ENCODE results near the gene TM4SF4.

The TM4SF4 gene

DNA sequence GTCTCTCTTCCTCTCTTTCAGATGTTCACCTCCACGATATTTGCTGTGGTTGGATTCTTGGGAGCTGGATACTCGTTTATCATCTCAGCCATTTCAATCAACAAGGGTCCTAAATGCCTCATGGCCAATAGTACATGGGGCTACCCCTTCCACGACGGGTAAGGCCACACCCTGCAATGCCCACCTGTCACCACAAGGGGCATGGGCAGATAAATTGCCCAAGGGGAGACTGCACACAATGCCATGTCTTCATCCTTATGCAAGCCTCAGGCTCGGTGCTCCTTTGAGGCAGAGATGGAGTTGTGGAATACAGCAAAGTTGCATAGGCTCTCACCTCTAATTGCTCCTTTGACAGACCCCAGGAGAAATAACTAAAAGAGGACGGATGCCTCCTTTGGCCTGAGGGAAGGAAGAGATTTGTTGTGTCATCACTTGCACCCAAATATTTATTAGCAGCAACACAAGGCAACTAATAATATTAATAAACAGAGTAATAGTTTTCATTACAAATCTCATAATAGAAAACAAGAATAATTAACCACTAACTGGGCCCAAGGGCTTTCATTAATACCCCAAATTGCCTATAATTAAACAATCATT lies 13.2 kb downstream of the TM4SF4 start:
- no peak for DNase-seq

DNA sequence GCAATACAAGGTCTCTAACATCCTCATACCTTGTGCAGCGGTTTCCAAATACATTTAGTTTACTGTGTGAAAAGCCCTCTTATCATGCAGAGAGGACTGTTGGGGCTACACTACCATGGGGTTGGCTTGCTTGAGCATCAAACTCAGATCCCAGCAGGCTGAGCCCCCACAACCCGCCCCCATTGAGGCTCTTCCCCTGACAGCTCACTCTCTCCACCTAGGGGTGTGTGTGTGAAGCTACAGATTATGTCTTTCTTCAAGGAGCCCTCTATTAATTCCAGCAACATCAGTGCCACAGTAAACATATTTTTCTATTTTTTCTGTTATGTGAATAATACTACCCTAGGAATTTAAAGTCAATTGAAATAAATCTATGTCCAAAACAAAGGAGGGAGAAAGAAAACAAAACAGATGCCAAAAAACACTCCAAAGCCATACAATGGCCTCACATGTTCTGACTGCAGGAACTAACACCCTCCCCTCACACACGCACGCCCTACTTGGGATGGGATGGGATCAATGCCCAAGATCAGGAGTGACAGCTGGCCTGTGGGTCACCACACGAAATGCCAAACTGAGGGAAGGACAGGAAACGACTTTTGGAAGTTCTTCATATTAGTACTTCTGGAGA lies 14.7 kb downstream of the TM4SF4 start:
- DNase-seq: no peak

DNA sequence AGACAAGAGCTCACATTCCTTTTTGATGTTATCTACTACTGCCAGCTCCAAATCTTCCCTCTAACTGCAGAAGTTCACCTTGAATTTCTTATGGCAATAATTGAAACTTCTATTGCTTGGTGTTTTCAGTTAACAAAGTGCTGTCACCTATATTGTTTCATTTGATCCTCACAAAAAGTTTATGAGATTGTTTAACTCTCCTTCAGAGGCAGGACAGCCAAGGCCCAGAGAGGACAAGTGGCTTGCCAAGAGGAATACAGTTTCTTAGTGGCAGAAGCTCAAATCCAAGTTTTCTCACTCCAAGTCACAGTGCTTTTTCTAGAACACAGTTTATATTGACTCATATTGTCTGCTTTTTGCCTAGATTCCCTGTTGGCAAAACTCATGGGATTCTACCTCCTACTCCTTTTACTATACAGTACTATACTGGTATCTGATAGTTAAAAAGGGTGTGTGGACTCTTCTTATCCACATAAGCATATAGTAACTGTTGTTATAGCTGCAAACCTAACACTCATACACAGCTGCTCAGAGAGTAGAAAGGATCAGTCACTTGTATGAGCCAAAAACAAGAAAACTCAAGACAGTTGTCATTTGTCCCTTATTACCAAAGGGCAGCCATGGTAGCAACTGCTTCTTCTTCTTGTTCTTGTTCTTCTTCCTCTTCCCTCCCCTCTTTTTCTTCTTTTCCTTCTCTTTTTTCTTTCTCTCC lies 15.9 kb downstream of the TM4SF4 start:
- no peak for DNase-seq

DNA sequence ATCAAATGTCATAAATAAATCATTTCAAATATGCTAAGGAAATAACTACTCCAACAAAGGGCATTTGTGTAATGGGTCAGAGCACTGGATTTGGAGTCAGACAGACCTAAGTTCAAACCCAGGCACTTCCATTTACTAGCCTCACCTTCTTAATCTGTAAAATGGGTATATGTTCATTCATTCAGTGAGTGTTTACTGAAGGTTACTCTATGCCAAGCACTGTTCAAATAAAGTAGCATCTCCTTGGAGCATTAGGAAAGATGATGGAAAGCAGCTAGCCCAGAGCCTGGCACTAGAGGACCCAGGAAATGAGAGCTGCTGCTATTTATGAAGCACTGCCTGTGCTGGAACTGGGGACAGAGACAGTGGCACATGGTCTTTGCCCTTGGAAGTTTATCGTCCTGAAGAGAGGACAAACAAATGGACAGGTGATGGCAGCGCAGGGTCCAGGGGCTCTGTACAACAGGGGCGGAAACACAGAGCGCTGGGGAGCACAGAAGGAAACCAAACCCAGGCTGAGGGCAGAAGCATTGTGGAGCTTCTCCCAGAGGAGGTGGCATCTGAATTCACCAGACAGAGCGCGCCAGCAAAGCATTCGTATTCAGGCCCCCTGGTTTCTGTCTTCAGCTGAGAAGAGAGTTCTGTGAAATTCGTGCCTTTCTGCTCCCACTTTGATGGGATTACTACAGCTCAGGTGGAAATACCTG lies 19.0 kb downstream of the TM4SF4 start:
- no peak for DNase-seq

DNA sequence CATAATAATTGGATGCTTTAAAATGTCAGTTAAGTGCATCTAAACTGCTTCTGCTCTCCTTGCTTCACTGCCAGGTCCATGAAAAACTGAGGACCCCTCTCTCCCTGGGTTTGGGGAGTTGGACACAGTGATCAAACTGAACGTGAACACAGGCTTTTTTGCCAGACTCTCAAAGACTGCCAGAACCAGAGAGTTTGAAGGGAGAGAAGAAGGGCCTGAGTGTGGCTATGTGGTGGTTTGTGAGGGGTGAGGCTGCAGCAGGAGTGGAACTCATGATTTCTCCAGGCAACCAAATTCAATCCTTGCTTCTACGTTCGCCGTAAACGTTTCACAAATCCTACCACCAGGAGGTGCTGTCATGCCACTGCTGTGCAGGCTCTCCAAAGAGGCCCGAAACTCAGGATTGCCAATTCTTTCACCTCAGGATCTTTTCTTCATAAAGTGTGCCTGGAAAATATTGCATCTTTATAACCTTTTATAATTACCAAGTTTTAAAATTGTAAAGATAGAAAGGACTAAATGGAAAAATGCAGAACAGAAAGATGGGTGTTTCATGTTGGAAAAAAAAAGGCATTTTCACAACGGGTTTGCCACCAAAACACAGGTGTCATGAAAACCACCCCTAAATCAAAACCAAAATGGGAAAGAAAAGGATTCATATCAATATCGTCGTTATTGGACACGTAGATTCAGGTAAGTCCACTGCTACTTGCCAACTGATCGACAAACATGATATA lies 19.7 kb downstream of the TM4SF4 start:
- DNase-seq: peak; percentile 67

DNA sequence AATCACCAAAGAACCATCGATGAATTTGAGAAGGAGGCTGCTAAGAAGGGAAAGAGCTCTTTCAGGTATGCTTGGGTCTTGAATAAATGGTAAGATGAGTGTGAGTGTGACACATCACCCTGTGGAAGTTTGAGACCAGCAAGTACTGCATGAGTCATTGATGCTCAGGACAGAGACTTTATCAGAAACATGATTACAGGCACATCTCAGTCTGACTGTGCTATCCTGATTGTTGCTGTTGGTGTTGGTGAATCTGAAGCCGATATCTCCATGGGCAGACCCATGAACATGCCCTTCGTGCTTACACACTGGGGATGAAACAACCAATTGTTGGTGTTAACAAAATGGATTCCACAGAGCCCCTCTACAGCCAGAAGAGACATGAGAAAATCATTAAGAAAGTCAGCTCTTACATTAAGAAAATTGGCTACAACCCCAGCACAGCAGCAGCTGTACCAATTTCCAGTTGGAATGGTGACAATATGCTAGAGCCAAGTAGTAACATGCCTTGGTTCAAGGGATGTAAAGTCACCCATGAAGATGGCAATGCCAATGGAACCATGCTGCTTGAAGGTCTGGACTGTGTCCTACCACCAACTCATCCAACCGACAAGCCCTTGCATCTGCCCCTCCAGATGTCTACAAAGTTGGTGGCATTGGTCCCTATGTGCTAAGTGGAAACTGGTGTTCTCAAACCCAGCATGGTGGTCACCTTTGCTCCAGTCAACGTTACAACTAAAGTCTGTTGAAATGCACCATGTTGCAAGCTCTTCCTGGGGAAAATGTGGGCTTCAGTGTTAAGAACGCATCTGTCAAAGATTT lies 20.5 kb downstream of the TM4SF4 start:
- no peak for DNase-seq

DNA sequence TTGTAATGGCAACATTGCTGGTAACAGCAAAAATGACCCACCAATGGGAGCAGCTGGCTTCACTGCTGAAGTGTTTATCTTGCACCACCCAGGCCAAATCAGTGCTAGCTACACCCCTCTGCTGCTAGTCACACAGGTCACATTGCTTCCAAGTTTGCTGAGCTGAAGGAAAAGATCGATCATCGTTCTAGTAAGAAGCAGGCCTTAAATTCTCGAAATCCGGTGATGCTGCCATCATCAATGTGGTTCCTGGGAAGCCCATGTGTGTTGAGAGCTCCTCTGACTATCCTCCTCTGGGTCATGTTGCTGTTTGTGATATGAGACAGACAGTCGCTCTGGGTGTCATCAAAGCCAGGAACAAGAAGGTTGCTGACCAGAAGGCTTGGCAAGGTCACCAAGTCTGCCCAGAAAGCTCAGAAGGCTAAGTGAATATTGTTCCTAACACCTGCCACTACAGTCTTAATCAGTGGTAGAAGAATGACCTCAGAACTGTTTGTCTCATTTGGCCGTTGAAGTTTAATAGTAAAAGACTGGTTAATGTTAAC lies 21.2 kb downstream of the TM4SF4 start:
- no peak for DNase-seq

DNA sequence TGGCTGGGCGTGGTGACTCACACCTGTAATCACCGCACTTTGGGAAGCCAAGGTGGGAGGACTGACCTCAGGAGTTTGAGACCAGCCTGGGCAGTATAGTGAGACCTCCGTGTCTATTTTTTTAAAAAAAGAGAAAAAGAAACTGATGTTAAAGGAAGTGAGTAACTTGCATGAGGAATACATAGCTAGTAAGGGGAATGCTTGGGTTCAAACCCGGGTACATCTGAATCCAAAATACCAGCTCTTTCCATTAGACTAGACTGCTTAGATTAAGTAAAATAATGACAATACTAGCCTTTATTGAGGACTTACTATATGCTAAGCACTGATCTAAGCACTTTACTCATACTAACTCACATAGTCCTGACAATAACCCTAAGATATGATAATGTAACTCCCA lies 22.4 kb downstream of the TM4SF4 start:
- DNase-seq: no peak

DNA sequence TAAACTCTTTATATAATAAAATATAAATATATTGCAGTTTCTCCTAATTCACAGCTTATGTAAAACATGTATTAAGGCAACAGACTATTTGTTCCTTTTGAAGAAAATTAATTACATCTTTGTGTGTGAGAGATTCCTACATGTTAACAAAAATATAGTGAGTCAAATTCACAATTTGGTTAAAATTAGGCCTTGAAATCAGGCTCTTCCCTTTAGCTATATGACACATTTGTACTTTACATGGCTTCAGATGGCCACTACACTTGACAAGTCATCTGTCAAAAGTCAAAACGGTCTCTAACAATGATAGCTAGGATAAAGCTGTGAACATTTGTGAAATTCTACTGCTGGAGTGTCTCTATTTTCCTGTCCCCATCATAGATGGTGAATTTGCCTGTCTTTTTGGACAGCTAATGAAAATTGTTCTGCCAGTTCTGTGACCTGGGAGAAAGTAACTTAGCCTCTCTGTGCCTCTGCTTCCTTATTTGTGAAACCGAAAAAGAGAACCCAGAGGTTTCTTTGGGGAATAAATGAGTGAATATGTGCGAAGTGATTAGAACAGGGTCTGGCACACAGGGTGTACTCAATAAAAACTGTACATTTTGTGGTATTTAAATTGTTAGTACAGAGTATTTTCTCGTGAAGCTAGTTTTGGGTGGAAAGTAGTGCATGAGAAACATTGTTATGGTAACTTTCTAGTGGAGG lies 23.6 kb downstream of the TM4SF4 start:
- DNase-seq: no peak

DNA sequence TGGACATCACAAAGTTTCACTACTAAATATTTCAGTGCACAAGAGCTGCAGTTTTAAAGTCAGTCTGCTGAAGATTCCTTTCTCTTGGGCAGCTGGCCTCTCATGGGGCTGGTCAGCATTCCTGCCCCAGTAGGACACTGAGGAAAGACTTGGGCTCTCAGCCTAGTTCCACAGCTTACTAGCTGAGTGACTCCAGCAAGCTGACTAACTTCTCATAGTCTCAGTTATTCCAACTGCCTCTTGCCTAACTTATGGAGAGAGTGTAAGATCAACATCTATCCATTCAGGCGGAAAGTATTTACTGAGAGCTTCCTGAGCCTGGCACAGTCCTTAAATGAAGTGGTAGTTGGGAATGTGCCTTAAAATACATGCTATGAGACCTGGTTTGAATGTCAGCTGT lies 27.0 kb downstream of the TM4SF4 start:
- DNase-seq: no peak

DNA sequence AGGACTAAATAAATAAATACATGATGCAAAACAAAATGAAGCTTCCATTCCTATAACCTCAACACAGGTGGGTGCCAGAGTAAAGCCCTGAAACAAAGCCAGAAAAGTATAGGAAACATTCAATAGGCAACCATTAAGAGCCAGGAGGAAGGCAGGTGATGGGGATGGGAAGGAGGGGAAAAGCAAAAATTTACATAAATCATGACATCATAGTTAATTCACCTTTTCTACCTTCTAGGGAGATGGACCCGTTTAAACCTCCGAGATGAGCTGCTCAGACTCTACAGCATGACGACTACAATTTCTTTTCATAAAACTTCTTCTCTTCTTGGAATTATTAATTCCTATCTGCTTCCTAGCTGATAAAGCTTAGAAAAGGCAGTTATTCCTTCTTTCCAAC lies 27.9 kb downstream of the TM4SF4 start:
- no peak for DNase-seq

DNA sequence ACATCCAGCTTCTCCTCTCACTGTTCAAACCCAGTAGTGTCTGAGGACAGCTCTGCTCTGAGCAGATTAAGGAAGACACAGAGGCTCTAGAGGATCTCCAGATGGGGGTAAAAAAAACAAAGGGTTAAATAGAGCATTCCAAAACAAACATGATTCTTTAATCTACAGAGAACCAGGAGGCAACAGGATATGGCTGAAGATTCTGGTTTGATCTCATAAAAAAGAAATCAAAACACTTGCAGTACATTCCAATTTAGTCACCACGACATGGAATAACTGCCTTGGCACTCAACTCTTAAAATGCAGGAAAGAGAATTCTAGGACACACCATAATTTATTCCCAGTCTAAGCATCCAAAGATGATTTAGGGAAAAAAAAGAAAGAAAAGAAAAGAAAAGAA lies 32.0 kb downstream of the TM4SF4 start:
- DNase-seq: no peak

DNA sequence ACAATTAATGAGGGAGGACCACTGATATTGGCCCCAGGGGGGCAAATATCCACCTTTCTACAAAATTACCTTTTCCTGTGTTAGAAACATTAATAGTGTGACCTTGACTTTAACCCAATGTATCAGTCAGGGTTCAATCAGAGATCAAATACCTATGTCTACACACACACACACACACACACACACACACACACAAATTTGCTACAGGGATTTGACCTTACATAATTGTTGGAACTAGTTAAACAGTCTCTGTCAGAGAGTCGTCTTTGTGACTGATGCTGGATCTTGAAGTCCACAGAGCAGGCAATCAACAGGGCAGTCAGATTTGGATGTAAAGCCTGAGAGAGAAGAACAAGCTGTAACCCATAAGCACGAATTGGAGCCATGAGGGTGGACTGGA lies 32.5 kb downstream of the TM4SF4 start:
- DNase-seq: no peak

DNA sequence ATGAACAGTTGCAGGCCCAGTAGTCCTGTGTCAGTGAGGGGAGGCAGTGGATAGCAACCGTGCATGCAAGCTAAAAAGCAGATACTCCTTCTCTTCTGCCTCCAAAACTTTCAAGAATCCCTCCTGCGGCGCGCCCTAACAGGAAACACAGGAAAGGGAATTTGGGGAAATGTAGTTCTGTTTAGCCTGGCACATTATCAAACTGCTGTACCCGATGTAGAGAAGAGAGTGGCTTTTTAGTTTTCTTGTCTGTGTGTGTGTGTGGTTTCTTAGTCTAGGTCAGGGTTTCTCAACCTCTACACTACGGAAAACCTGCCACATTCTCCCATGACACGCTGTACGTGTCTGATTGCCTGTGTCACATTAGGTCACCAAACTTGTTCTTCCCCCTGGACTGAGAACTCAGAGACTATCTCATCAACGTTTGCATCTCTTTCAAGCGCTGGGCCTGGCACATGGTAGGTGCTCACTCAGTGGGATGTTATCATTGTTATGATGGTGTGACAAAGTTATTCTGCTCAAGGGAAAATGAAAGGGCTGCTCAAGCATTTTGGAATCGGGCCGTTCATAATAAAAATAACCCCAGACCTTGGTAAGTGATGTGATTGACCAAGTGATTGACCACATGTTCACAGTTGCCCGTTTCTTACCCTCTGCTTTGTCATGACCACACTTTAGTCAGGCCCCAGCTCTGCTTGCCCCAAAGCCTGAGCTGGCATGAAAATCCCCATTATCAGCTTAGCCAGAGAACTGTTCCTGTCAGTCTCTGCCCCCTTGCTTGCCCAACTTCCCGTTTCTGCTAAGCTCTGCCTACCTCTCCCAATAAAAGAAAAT lies 33.2 kb downstream of the TM4SF4 start:
- DNase-seq: no peak

DNA sequence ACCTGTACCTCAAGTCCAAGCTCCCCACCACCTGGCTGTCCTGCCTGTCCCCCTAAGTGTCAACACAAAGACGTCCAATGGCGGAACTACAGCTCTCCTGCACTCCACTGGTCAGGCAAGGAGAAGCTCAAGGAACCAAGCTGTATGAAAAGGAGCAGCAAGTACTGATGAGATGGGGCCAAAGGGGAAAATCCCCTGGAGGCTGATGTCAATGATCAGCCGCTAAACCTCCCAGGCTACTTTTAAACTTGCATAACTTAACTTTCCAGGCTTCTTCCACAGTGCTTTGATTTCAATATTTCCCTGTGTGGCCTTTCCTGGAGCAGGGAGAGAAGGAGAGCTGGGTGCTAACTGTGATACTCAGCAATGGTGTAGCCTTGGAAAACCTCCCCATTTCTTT lies 35.0 kb downstream of the TM4SF4 start:
- DNase-seq: no peak

DNA sequence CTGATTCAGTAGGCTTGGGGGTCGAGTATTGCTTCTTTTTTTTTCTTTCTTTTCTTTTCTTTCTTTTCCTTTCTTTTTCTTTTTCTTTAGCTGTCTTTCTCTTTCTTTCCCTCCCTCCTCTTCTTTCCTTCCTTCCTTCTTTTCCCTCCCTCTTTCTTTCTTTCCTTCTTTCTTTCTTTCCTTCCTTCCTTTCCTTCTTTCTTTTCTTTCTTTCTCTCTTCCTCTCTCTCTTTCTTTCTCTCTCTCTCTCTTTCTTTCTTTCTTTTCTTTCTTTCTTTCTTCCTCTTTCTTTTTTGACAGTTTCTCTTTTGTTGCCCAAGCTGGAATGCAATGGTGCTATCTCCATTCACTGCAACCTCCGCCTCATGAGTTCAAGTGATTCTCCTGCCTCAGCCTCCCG lies 36.0 kb downstream of the TM4SF4 start:
- DNase-seq: no peak

DNA sequence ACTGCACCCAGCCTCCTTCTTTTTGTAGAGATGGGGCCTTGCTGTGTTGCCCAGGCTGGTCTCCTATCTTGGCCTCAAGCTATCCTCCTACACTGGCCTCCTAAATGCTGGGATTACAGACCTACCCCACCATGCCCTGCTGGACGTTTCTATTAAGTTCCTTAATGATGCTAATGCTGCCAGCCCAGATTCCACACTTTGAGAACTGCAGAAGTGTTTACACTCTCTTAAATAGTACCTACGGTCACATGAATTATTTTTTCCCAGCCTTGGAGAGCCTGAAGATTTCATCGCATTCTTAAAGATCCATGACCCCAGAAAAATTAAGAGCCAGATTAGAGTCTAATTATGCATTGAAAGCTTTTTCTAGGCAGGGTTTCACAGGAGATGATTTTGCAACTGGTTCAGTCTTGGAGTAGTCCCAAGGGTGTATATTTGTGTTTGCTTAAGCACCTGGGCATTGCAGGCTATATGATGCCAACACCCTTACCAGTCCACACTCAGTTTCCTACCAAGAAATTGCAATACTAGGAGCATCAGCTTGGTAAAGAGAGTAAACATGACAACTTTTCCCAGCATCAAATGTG lies 36.6 kb downstream of the TM4SF4 start:
- no peak for DNase-seq

DNA sequence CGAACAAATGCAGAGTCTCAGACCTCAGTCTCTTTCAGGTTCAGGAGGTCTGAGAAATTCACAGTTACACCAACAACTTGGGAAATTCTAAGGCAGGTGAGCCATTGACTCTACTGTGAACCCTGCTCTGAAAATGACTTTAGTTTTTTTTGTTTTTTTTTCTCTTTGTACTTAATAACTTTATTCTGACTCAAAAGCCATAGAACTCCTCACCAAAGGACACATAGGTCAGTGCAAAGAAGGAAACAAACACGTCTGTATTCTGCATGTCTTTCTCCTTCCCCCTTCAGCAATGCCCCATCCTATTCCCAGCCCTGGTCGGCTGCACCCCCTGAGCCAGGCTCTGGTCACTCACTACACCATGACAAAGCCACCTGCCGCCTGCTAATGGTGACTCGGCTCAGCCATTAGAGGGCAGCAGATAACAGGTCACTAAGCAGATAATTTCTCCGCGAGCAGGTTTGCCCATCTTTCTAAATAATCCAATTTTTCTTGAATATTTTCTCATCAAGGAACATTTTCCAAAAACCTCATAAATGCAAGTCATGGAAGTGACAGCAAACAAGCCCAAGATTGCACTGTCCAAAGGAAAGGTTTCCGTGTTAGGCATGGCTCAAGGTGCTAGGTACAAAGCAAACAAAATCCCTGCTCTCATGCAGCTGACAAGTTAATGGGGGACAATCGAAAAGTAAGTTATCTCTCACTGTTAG lies 37.7 kb downstream of the TM4SF4 start:
- peak; percentile 73 for DNase-seq

DNA sequence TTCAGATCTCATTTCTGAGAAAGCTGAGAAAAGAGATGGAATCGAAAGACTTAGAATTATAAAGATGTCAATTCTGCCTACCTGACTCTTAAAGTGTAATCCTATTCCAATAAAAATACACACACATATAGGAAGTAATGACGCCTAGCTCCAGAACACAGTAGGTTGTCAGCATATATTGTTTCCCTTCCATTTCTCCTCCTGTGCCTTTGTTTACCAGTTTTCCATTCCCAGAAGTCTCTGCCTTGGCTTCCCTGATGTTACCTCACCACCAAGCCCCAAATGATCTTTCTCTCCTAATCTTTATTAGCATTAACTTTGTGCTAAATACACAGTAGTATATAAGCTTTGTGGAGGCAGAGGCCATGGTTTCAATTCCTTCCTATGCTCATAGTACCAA lies 40.0 kb downstream of the TM4SF4 start:
- no peak for DNase-seq

Data from right hindlimb (tissue), 1 donor.